Naive thymus-derived CD8-positive, alpha-beta T cell (primary cell): ENCODE measurements around the gene WDFY1. TPM values are rescaled to one million over a fixed set of nuclear protein-coding genes. Genes with fewer than 3 reads are reported as not detected.
"Not testable (repeated sequence)": the region's sequence is repeated elsewhere in the genome, so short reads cannot be mapped to it uniquely, and the experiment has no call there.

ENCODE experiments used
- ATAC-seq, 2 donors: fragments of 150-1000 bp; cut with Tn5 transposase in 1 of 2; sonication (Bioruptor Pico), chemical (Tn5 transposase) in 1 of 2; 1 replicate in 1 of 2; 2 replicates in 1 of 2; pipeline ENCODE4 v1.10.0; 2021; ENCODE audit warnings: mild to moderate bottlenecking in 2 of 2, moderate library complexity in 2 of 2
- POLR2A ChIA-PET: fragments of 350-600 bp; sonication (Branson Sonifier 250); formaldehyde crosslinking; loops from one replicate; lab custom pipeline; 2021; ENCODE audit warnings: antibody characterized with exemption; lab: Charles Lee
- DNase-seq, 10 donors: peaks; one replicate each; pipeline versions ENCODE4 v3.0.0 to v3.0.0-alpha.2; 2020 to 2022
- H3K27ac Mint-ChIP-seq, 10 donors: one replicate each; pipeline ENCODE4 v1.8.0; 2020 to 2022; ENCODE audit warnings: mild to moderate bottlenecking in 10 of 10, mixed read lengths in 10 of 10, moderate library complexity in 4 of 10, inconsistent platforms in 1 of 10
- H3K27me3 Mint-ChIP-seq, 5 donors: one replicate each; pipeline ENCODE4 v1.8.0; 2021 to 2022; ENCODE audit warnings: mixed read lengths in 5 of 5
- H3K36me3 Mint-ChIP-seq, 3 donors: one replicate each; pipeline ENCODE4 v1.8.0; 2020 to 2022; ENCODE audit warnings: mixed read lengths in 3 of 3, mild to moderate bottlenecking in 2 of 3, inconsistent platforms in 1 of 3
- H3K4me1 Mint-ChIP-seq, 4 donors: one replicate each; pipeline ENCODE4 v1.8.0; 2021 to 2022; ENCODE audit warnings: mixed read lengths in 4 of 4
- H3K4me3 Mint-ChIP-seq, 10 donors: one replicate each; pipeline ENCODE4 v1.8.0; 2020 to 2022; ENCODE audit warnings: mild to moderate bottlenecking in 10 of 10, mixed read lengths in 10 of 10, moderate library complexity in 6 of 10, inconsistent platforms in 1 of 10
- H3K9me3 Mint-ChIP-seq, 9 donors: one replicate each; pipeline ENCODE4 v1.8.0; 2020 to 2022; ENCODE audit warnings: mixed read lengths in 9 of 9, mild to moderate bottlenecking in 3 of 9, inconsistent platforms in 1 of 9, moderate library complexity in 1 of 9
- polyA plus RNA-seq, 3 donors: library from polyadenylated mRNA; unstranded; fragments of 300-500 nt; fragmentation: Illumina TruSeq; gene quantifications; one replicate each; pipeline ENCODE4 v1.2.3, GENCODE V29; 2021
- total RNA-seq, 8 experiments: library from RNA in 2 of 8; stranded (reverse) in 2 of 8; gene quantifications; one replicate each; pipeline ENCODE4 v1.2.3 and lab custom pipeline; 2021 to 2026

WDFY1 gene
- total and polyA plus RNA-seq, 5 experiments from 2014 or later: 15.7 to 32.0 (median 24.1) TPM

GRCh38 chr2:223939438-223939837 lies 5.7 kb downstream of the WDFY1 start:
- H3K9me3 Mint-ChIP-seq, ATAC-seq, H3K27me3 Mint-ChIP-seq, DNase-seq, POLR2A ChIA-PET: not testable (repeated sequence)
- H3K36me3 Mint-ChIP-seq: peaks cover 0 to 11% (median 4%) of the 10 kb centered on the region in 3 donors
- peaks cover 23 to 77% (median 64%) of the 10 kb centered on the region in 4 donors for H3K4me1 Mint-ChIP-seq
- H3K27ac Mint-ChIP-seq: peak overlapping the region in 5 of 10 donors; percentile 3 to 55 (median 29)
- H3K4me3 Mint-ChIP-seq: peak overlapping the region in 2 of 10 donors; percentile 19 to 55

- ATAC-seq (no peak), DNase-seq (no peak)
- no peak overlapping the region for H3K27ac Mint-ChIP-seq
- peaks cover 0 to 4% (median 0%) of the 10 kb centered on the region in 9 donors for H3K9me3 Mint-ChIP-seq
- H3K4me3 Mint-ChIP-seq: no peak overlapping the region
- H3K4me1 Mint-ChIP-seq: peaks cover 17 to 81% (median 58%) of the 10 kb centered on the region in 4 donors
- H3K27me3 Mint-ChIP-seq: no peaks in the 10 kb centered on the region
- peaks cover 0 to 11% (median 4%) of the 10 kb centered on the region in 3 donors for H3K36me3 Mint-ChIP-seq
- POLR2A ChIA-PET: no interaction called here
Observed at GRCh38 chr2:223937535-223937934, 7.6 kb downstream of the WDFY1 start.

GRCh38 chr2:223936862-223937326 lies 8.2 kb downstream of the WDFY1 start:
- peaks cover 16 to 80% (median 57%) of the 10 kb centered on the region in 4 donors for H3K4me1 Mint-ChIP-seq
- ATAC-seq (no peak), DNase-seq (no peak)
- no peak overlapping the region for H3K27ac Mint-ChIP-seq
- peaks cover 0 to 11% (median 4%) of the 10 kb centered on the region in 3 donors for H3K36me3 Mint-ChIP-seq
- H3K4me3 Mint-ChIP-seq: no peak overlapping the region
- POLR2A ChIA-PET: interaction anchor here (1.4 kb wide), 1 partner anchor 8 kb away, joined by 4 read pairs; the partner anchor contains the start of gene WDFY1
- H3K27me3 Mint-ChIP-seq: no peaks in the 10 kb centered on the region
- H3K9me3 Mint-ChIP-seq: peaks cover 0 to 4% (median 0%) of the 10 kb centered on the region in 9 donors

- Mint-ChIP-seq H3K9me3 (no peaks in the 10 kb centered on the region), H3K36me3 (peaks cover 0 to 9% (median 0%) of the 10 kb centered on the region in 3 donors), H3K4me3 (no peak overlapping the region), H3K4me1 (peaks cover 10 to 85% (median 54%) of the 10 kb centered on the region in 4 donors), H3K27ac (peak overlapping the region in 1 of 10 donors; percentile 15), H3K27me3 (no peaks in the 10 kb centered on the region)
- DNase-seq (no peak), ATAC-seq (no peak)
- POLR2A ChIA-PET: interaction anchor here (0.8 to 1.4 kb wide), 2 partner anchors 9 to 22 kb away, joined by 3 to 4 read pairs; partner anchors contain the start of genes MRPL44 and WDFY1
Observed at GRCh38 chr2:223935459-223936125, 9.5 kb downstream of the WDFY1 start.

- no peaks in the 10 kb centered on the region for H3K9me3 Mint-ChIP-seq
- peaks cover 0 to 6% (median 0%) of the 10 kb centered on the region in 3 donors for H3K36me3 Mint-ChIP-seq
- peaks cover 13 to 90% (median 60%) of the 10 kb centered on the region in 4 donors for H3K4me1 Mint-ChIP-seq
- no peak for DNase-seq
- no peaks in the 10 kb centered on the region for H3K27me3 Mint-ChIP-seq
- POLR2A ChIA-PET: no interaction called here
- ATAC-seq: no peak
- no peak overlapping the region for H3K4me3 Mint-ChIP-seq
- peak overlapping the region in 1 of 10 donors; percentile 0 for H3K27ac Mint-ChIP-seq
Observed at GRCh38 chr2:223934870-223935269, 10.3 kb downstream of the WDFY1 start.

GRCh38 chr2:223932816-223933800 lies 12.0 kb downstream of the WDFY1 start:
- POLR2A ChIA-PET: no interaction called here
- H3K27ac Mint-ChIP-seq: peak overlapping the region in 6 of 10 donors; percentile 10 to 29 (median 22)
- no peaks in the 10 kb centered on the region for H3K27me3 Mint-ChIP-seq
- peaks cover 14 to 88% (median 62%) of the 10 kb centered on the region in 4 donors for H3K4me1 Mint-ChIP-seq
- H3K9me3 Mint-ChIP-seq: no peaks in the 10 kb centered on the region
- no peaks in the 10 kb centered on the region for H3K36me3 Mint-ChIP-seq
- ATAC-seq (no peak), DNase-seq (no peak)
- H3K4me3 Mint-ChIP-seq: peak overlapping the region in 1 of 10 donors; percentile 4

- POLR2A ChIA-PET: no interaction called here
Observed at GRCh38 chr2:223930103-223930976, 14.8 kb downstream of the WDFY1 start.

GRCh38 chr2:223929571-223930102 lies 15.5 kb downstream of the WDFY1 start:
- H3K4me1 Mint-ChIP-seq: peaks cover 9 to 57% (median 48%) of the 10 kb centered on the region in 4 donors
- H3K27ac Mint-ChIP-seq: peak overlapping the region; percentile 28 to 82 (median 74)
- POLR2A ChIA-PET: no interaction called here
- DNase-seq (peak in 5 of 10 donors; percentile 6 to 48 (median 35)), ATAC-seq (peak; percentile 69 to 95)
- no peaks in the 10 kb centered on the region for H3K27me3 Mint-ChIP-seq
- H3K9me3 Mint-ChIP-seq: peaks cover 0 to 9% (median 0%) of the 10 kb centered on the region in 9 donors
- peak overlapping the region; percentile 16 to 68 (median 48) for H3K4me3 Mint-ChIP-seq
- peaks cover 0 to 8% (median 0%) of the 10 kb centered on the region in 3 donors for H3K36me3 Mint-ChIP-seq

More at GRCh38 chr2:223930103-223930976, 14.8 kb downstream of the WDFY1 start:
- Mint-ChIP-seq H3K4me3 (peak overlapping the region in 9 of 10 donors; percentile 33 to 68 (median 51)), H3K27ac (peak overlapping the region in 8 of 10 donors; percentile 59 to 82 (median 78)), H3K27me3 (no peaks in the 10 kb centered on the region), H3K9me3 (peaks cover 0 to 9% (median 0%) of the 10 kb centered on the region in 9 donors), H3K4me1 (peaks cover 9 to 64% (median 54%) of the 10 kb centered on the region in 4 donors), H3K36me3 (peaks cover 0 to 8% (median 0%) of the 10 kb centered on the region in 3 donors)
- DNase-seq (no peak), ATAC-seq (no peak)

- Mint-ChIP-seq H3K4me1 (peaks cover 9 to 47% (median 44%) of the 10 kb centered on the region in 4 donors), H3K27ac (peak overlapping the region in 5 of 10 donors; percentile 9 to 76 (median 24)), H3K27me3 (no peaks in the 10 kb centered on the region), H3K9me3 (peaks cover 0 to 9% (median 0%) of the 10 kb centered on the region in 9 donors), H3K4me3 (peak overlapping the region in 5 of 10 donors; percentile 13 to 36 (median 33)), H3K36me3 (peaks cover 0 to 8% (median 0%) of the 10 kb centered on the region in 3 donors)
- no peak for DNase-seq
- no peak for ATAC-seq
- POLR2A ChIA-PET: no interaction called here
Observed at GRCh38 chr2:223928113-223929006, 16.8 kb downstream of the WDFY1 start.

GRCh38 chr2:223925106-223925505 lies 20.0 kb downstream of the WDFY1 start:
- POLR2A ChIA-PET: no interaction called here
- peaks cover 0 to 9% (median 0%) of the 10 kb centered on the region in 9 donors for H3K9me3 Mint-ChIP-seq
- H3K27ac Mint-ChIP-seq: no peak overlapping the region
- peaks cover 0 to 8% (median 6%) of the 10 kb centered on the region in 3 donors for H3K36me3 Mint-ChIP-seq
- peaks cover 13 to 51% (median 29%) of the 10 kb centered on the region in 4 donors for H3K4me1 Mint-ChIP-seq
- no peak for ATAC-seq
- DNase-seq: no peak
- no peak overlapping the region for H3K4me3 Mint-ChIP-seq
- no peaks in the 10 kb centered on the region for H3K27me3 Mint-ChIP-seq
